Activated CD4-positive, alpha-beta T cell treated with anti-CD3 and anti-CD28 coated beads, Interleukin-2, amount 50 U/mL, for 24 hours (primary cell): ENCODE data around the gene RUNX2.

Experiments used
- DNase-seq, 2 donors: peaks; one replicate each; pipeline ENCODE4 v3.0.0-alpha.2; 2020; ENCODE audit warnings: low read depth in 1 of 2, low spot score in 1 of 2

RUNX2 gene

DNA sequence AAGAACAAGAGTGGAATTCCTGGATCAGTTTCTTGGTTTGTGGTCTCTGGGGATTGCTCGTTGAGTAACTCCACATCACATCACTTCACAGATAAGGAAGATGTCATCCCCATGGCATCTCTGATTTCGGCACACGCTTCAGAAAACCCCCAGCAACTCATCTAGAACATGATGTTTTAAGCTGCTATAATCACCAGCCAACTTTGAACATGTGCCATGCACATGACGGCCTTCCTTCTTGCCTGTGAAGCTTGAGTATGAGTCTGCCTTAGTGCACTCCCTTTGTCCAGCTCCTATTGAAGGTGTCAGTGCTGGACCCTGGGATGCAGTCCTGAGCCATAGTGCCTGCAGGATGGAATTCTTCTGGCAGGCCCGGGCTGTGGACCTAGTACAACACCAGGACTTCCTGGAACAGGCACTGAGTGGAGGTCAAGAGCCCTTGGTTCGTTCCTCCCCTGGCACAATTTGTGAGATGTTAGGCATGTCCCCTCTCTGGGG lies 281.1 kb downstream of the RUNX2 start:
- DNase-seq: no peak

DNA sequence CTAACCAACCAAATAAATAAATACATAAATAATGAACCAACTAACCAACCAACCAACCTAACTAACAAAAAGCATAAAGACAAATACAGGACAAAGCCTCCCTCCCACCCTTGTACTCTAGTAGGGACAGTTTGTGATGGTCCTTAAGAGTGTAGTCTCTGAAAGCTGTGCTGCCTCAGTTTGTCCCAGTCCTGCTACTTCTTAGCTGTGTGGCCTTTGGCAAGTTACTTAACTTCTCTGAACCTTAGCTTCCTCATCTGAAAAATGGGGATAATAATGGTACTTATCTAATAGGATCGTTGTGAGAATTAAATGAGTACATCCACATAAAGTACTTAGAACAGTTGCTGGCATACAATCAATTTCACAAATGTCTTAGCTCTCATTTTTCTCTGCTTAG lies 282.2 kb downstream of the RUNX2 start:
- DNase-seq: no peak

DNA sequence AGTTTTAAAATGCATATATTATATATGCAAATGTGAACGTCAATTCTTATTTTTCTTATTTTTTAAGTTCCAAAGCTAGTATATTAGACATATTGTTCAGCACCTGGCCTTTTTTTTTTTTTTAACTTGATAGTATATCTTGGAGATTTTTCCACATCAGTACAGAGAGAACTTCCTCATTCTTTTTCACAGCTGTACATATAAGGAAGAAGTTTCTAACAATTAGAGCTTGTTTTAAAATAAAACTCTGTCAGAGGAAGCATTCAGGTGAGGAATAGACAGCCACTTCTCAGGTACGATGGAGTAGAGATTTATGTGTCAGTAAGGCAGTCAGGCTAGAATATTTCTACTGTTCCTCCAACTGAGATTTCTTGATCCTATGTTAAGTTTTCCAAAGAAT lies 282.7 kb downstream of the RUNX2 start:
- DNase-seq: no peak

DNA sequence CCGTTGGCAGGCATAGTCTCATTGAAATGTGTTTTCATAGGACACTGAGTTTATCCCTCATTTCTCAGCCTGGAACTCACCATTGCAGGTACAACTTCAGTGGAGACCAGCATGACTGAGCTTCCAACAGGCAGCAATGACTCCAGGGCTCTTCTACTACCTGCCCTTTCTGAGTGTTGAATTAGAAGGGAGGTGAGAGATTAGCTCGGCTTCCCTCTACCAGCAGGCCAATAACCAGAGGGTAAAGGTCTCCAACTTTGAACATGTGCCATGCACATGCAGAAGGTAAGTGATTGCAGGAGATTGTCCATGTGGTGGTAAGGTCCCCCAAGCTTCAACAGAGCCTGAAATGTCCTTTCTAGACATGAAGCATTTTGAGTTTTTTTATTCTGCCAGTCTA lies 283.4 kb downstream of the RUNX2 start:
- no peak for DNase-seq

DNA sequence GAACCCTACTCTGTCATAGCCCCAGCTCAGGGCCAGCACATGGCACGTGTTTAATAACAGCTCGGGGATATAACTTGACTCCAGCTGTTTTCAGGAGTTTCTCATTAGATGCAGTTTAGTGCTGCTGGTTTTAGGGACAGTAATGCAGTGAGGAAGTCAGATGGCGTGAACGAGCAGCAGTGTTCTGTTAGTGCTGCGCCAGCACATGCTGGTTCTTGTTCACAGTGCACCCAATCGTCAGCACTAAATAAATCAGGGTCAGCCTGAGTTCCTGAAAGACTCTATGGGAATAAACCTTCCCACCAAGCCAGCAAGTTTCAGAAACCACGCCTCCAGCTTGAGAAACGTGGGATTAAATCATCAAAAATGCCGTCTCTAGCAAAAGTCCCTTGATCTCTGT lies 285.5 kb downstream of the RUNX2 start:
- DNase-seq: no peak

DNA sequence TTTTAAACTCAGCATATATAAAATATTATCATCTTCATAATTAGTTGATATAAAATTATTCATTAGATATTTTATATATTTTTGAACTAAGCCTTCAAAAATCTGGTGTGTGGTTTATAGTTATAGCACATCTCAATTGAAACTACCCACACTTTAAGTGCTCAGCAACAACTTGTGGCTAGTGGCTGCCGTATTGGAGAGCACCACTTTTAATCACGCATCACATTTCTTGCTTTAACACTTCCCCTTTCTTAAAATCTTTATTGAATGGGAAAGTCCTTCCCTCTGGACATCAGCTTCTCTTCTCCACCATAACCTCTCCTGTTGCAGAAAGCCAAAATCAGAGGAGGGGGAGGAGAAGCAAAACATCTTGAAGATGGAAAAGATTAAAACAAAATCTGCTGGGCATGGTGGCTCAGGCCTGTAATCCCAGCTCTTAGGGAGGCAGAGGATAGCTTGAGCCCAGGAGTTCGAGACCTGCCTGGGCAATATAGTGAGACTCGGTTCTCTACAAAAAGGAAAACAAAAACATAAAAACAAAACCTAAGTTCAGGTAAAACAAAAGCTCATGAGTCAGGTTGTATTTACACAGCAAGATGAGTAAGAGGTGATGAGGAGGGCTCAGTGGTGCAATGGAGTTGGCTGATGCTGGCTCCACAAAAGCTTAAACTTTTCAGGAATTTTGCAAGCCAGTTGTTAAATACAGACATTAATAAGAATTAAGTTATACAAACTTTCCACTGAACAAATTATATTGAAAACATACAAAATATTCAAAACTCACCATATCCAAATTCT lies 286.6 kb downstream of the RUNX2 start:
- no peak for DNase-seq

DNA sequence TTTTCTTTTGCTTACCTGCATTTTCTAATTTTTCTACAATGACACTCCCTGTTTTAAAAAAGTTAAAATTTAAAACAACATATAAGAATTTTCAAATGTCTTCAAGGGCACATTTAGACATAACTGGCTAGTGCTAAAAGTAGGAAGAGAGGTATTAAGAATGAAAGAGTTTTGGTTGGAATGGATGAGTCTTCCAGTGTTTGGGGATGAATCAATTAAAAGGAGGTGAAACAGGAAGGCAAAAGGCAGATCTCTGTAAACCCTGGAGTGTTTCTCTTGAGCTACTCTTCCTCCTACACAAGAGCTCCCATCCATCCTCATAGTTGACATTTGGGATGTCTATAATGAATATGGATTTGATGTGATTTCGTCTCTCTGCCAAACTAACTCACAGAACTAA lies 288.1 kb downstream of the RUNX2 start:
- DNase-seq: no peak

DNA sequence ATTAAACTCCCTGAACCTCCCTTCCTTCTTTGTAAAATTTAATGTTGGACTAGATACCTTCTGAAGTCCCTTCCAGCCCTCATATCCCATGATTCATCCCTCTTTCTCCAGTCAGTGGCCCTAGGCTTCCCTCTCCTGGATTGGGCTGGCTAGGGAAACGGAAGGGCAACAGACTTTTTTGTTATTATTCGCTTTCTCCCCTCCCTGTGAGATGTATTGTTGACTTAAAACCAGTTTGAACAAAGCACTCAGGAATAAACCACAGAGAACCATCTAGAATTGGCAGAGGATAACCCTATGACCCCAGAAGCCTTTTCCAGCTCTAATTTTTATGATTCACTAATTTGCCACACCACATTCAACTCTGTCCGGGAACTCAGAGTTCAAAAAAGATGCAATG lies 289.3 kb downstream of the RUNX2 start:
- DNase-seq: no peak

DNA sequence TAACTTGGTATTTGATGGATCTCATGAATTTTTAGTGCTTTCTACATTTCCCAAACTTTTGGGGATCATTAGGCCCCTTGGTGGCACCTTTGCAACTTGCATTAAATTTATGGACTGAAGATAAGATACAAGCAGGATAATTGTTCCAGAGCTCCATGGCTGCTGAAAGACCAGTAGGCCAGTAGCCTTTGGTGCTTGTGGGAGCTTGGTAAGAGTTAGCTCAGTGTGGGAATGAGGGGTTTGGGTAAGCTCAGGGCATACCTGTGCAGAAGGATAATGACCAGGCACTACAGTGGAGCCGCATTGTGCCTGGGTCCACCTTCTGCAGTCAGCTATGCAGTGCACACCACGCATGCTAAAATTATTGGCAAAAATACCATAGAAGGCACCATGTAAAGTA lies 290.1 kb downstream of the RUNX2 start:
- DNase-seq: no peak

DNA sequence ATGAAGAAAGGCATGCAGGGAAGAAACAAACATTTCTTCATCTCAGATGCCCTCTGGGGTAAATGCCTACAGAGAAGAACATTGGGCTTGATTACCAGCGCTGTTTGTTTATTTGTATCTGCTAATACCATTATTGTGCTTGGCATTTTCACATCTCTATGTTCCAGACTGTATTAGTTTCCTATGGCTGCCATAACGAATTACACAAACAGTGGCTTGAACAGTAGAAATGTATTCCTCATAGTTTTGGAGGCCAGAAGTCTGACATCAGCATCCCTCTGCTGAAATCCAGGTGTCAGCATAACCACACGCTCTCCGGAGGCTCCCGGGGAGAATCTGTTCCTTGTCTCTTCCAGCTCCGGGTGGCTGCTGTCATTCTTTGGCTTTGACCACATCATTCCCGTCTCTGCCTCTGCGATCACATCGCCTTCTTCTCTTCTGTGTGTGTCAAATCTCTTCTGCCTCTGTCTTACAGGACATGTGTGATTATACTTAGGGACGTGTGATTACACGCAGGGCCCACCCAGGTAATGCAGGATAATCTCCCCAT lies 291.2 kb downstream of the RUNX2 start:
- DNase-seq: no peak

DNA sequence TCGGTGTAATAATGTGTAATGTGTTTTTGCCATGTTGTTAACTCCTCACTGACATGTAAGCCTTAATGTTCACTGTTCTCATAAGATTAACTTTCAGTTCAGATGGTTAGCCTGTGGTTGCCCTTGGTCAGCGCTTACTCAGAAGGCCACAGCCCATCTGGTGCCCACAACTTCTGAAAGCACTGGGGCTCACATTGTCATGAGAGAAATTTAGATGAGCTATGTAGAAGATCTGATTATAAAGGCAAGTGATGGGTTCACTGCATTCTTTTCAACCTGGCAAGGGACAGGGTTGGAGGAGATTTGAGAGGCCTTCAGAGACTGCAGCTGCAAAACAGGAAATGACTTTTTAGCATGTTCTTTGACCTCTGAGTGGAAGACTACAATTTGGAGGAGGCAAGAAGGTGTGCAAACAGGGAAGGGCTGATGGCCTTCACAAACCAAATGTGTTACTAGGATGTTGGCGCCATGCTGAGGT lies 291.9 kb downstream of the RUNX2 start:
- DNase-seq: no peak

DNA sequence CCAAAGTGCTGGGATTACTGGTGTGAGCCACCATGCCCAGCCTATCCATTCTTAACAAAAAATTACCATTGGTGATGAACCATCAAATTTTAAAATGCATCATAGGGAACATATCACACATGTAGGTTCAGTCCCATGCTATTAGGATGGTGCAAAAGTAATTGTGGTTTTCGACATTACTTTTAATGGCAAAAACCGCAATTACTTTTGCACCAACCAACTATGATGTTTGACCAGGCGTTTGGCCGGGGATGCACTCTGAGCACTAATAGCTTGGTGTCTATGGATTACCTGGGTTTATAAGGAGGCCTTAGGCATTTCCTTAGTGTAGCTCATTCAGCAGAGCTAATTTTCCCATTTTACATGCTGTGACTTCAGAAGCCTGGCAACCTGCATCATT lies 296.1 kb downstream of the RUNX2 start:
- no peak for DNase-seq

DNA sequence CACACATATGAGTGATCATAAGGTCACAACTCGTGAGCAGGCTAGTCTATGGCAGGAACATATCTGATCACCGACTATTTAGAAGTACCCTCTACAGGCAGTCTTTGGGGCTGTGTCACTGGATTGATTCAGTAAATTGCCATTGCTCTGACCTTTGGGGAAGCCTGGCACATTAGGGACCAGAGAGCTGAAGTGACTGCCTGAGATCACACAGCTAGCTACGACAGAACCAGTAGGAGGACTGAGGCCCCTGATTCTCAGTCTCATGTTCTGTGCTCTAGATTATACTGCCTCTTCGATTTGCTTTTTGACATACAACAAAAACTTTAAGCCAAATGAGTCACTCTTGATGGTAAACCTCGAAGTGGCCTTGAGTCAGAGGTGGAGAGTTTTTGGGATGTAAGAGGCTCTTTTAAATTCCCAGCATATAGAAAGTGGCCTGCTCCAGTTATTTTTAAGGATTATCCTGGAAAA lies 297.1 kb downstream of the RUNX2 start:
- DNase-seq: no peak

DNA sequence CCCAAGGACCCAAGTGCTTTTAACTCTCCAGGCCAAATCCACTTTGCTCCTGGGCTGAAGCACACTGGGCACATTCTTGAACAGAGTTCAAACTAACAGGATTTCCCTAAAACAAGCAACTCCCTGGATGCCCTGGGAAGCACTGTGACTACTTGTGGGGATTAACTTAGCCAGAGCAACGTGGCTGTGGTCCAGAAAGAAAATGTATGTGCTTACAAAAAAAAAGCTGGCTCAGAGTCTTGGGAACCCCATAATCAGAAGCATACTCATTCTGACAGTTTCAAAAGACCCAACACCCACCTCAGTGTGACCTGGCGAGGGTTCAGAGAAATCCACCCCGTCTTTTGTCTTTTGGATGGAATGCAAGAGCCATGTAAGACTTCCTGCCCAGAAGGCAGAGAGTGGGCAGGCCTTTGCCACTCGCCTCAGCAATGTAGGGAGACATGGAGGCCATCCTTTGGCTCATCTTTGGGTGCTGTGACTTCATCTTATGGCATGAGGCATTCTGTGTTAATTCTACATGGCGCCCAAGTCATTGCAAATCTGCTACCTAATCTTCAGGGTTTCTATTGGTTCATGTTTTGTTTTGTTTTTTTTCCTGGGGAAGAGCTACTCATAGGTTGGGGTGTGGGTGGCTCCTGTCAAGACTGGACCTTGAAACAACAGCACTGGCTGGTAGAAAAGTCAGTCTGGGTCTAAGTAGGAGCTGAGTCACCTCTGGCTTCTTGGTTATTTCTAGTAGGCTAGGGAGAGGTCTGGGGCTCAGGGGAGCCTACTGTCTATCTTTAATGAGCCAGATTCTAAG lies 298.2 kb downstream of the RUNX2 start:
- DNase-seq: no peak

DNA sequence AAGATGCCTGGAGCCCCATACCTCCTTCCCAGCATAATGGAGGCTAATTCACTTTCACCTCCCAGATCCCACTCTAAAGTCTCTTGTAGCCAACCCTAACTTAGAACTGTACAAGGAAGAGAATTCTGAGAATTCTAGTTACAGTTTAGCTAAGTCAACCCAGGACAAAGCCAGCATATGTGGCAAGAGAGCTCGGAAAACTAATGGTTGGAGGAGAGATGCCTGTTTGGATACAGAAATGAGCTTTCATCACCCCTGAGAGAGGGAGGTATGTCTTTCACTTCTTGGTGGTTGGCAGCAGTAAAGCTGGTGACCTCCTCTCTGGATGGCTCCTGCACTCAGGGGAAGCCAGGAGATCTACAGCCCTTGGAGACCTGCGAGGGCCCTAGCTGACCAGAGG lies 302.2 kb downstream of the RUNX2 start:
- no peak for DNase-seq

DNA sequence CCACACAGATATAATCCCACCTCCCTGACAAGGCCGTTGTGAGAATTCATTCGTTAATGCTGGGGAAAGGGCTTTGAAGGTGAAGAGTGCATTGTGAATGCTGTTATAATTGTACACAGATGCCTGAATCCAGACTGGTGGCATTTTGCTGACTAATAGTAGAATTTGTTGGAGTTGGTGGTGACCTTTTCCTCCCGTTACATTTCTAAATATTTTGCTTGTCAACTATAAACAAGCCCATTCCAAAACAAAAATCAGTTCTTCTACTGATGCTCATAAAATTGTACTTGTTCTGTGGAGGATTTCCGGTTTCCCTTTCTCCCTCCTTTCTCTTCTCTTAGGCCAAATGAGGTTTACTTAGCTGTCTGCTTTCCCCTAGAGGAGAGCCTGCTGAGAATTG lies 302.7 kb downstream of the RUNX2 start:
- no peak for DNase-seq

DNA sequence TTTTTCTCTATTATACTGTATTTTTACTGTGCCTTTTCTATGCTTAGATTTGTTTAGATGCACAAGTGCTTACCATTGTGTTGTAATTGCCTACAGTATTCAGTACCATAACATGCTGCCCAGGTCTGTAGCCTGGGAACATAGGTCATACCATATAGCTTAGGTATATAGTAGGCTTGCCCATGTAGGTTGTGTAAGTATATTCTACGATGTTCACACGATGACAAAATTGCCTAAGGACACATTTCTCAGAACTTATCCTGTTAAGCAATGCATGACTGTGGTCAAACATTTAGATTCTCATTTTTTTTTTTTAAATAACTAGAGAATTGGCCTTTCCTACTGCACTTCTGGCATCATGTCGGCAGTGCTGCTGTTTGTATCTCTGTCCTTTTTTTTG lies 303.3 kb downstream of the RUNX2 start:
- DNase-seq: no peak

DNA sequence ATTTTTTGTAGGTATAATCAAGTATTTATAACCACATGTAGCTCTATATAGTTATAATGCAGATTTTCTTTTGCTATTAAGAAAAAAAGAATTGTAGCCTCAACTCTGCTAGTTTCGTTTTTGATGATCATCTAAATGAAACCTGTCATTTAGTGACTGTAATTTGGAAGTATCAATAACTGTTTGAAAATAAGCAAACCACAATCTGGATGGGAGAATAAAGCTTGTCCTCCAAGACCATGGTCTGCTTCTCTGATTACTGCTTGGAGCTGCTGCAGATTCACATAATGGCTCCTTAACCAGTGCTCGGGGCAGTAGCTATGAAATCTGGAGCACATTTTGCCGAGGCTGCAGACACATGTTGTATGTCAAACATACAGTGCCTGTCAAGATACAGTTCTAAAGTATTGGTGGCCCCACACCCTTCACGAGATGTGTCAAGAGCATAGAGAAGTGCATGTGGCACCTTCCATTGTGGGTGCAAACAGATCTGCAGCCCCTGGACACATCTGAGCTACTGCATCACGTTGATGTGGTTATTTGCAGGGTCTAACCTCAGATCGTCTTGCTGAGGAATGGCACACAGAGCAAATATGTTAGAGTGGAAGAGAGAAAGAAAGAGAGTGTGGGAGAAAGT lies 305.3 kb downstream of the RUNX2 start:
- no peak for DNase-seq

DNA sequence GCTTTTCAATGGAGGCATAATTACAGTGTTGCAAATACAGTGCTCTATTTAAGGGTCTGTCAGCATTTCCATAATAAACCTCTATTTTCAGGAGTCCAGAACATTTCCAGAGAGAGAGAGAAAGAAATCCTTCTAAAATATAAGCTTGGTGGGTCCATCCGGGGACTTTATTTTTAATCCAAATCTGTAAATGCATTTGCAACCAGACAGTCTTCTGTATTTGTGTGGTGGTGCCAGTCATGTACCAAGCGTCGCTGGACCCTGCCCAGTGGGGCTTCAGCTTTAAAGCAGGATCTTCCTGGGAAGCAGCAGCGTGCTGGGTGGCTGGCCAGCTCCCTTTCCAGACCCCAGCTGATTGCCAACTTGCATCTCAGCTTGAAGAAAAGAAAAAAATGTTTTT lies 306.1 kb downstream of the RUNX2 start:
- no peak for DNase-seq

DNA sequence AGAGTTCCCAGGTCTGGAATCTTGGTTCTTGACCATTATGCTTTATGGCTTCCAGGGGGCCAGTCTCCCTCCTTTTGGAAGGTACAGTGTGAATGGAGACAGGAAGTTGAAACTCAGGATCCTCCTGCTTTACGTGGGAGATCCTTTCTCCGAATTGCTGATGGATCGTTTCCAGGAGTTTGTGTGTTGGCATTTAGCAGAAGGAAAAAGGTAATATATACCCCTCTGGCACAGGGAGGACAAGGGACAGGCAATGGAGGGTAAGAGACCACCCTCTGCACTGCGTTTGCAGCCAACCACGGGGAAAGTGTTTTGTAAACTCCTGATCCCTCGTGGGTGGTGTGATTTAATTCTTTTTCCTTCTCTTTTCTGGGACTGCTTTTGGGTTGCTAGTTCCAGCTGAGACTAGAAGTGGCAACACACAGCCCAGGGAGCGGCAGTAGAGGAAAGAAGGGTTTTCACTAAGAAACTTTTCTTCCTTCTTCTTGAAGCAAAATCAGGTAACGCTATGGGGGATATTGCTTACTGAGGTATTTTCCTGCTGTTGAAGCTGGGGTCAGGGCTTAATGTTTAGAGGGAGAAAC lies 307.2 kb downstream of the RUNX2 start:
- no peak for DNase-seq

DNA sequence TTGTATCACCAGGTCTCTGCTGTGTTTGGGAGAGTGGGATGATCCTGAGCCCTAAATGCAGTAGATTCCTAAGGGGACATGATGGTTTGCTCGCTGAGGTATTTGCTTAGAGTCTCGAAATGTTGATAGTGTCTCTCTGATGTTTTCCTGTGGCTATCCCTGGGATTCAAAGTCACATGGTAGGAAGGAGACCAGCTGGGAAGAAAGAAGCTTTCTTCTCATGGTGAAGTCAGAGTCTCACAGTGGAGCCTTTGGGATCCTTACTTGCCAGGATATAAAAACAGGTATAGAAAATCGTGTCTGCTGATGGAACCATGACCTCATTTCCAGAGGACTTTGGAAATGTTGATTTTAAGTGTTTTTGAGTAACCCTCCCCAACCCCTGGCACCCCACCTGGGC lies 308.9 kb downstream of the RUNX2 start:
- no peak for DNase-seq
